H9 (cell line): ENCODE measurements around the gene NFIL3. TPM values are rescaled to one million over a fixed set of nuclear protein-coding genes. Genes with fewer than 3 reads are reported as not detected.

Experiments
- DNase-seq: peaks from one replicate; pipeline ENCODE4 v3.0.0-alpha.2; 2017
- H2AFZ ChIP-seq: one replicate; pipeline ENCODE4 v1.6.1; 2013; ENCODE audit warnings: mild to moderate bottlenecking, low read length, control low read depth, moderate library complexity
- H2AK5ac ChIP-seq: 2 replicates; pipeline ENCODE4 v1.6.1; 2013; ENCODE audit warnings: low read length, control low read depth, mixed read lengths; ENCODE audit not compliant: insufficient read length
- H2BK120ac ChIP-seq: one replicate; pipeline ENCODE4 v1.6.1; 2013; ENCODE audit warnings: low read depth, mild to moderate bottlenecking, low read length, control low read depth, inconsistent platforms; ENCODE audit not compliant: poor library complexity, severe bottlenecking
- H2BK12ac ChIP-seq: 2 replicates; pipeline ENCODE4 v1.6.1; 2013; ENCODE audit warnings: low read length, control low read depth, mixed read lengths, low read depth; ENCODE audit not compliant: insufficient read length
- H2BK15ac ChIP-seq: 2 replicates; pipeline ENCODE4 v1.6.1; 2013; ENCODE audit warnings: low read depth, low read length, control low read depth
- H2BK20ac ChIP-seq: one replicate; pipeline ENCODE4 v1.6.1; 2013; ENCODE audit warnings: low read depth, mild to moderate bottlenecking, low read length, control low read depth, inconsistent platforms; ENCODE audit not compliant: poor library complexity, severe bottlenecking
- H2BK5ac ChIP-seq: 2 replicates; pipeline ENCODE4 v1.6.1; 2013; ENCODE audit warnings: low read length, control low read depth, mixed read lengths; ENCODE audit not compliant: insufficient read length
- H3K14ac ChIP-seq: 2 replicates; pipeline ENCODE4 v1.6.1; 2013; ENCODE audit warnings: low read length, control low read depth; ENCODE audit not compliant: insufficient read depth
- H3K18ac ChIP-seq: 2 replicates; pipeline ENCODE4 v1.6.1; 2013; ENCODE audit warnings: low read depth, mild to moderate bottlenecking, mixed read lengths, low read length, control low read depth; ENCODE audit not compliant: insufficient read length
- H3K23ac ChIP-seq: 2 replicates; pipeline ENCODE4 v1.6.1; 2013; ENCODE audit warnings: low read length, control low read depth, mixed read lengths, low read depth; ENCODE audit not compliant: insufficient read length
- H3K23me2 ChIP-seq: 2 replicates; pipeline ENCODE4 v1.6.1; 2013; ENCODE audit warnings: low read depth, mild to moderate bottlenecking, mixed read lengths, low read length, control low read depth; ENCODE audit not compliant: insufficient read length, poor library complexity, severe bottlenecking
- H3K27ac ChIP-seq: 2 replicates; pipeline ENCODE4 v1.5.1; 2013; ENCODE audit warnings: low read length, control low read depth, mixed read lengths, low read depth; ENCODE audit not compliant: insufficient read length
- H3K27me3 ChIP-seq: 2 replicates; pipeline ENCODE4 v1.6.1; 2013; ENCODE audit warnings: low read length, control low read depth, inconsistent platforms; ENCODE audit not compliant: insufficient read depth
- H3K4ac ChIP-seq: 2 replicates; pipeline ENCODE4 v1.6.1; 2013; ENCODE audit warnings: low read depth, mild to moderate bottlenecking, control low read depth, inconsistent platforms, low read length, moderate library complexity
- H3K4me1 ChIP-seq: 2 replicates; pipeline ENCODE4 v1.6.1; 2013; ENCODE audit warnings: low read length, control low read depth, inconsistent platforms; ENCODE audit not compliant: insufficient read depth
- H3K4me2 ChIP-seq: 2 replicates; pipeline ENCODE4 v1.6.1; 2013; ENCODE audit warnings: low read length, control low read depth, mixed read lengths; ENCODE audit not compliant: insufficient read length, insufficient read depth
- H3K56ac ChIP-seq: 2 replicates; pipeline ENCODE4 v1.6.1; 2013; ENCODE audit warnings: low read depth, mild to moderate bottlenecking, mixed read lengths, low read length, control low read depth; ENCODE audit not compliant: insufficient read length
- H3K79me1 ChIP-seq: 2 replicates; pipeline ENCODE4 v1.6.1; 2013; ENCODE audit warnings: low read depth, mild to moderate bottlenecking, moderate library complexity, low read length, control low read depth, inconsistent platforms; ENCODE audit not compliant: insufficient read depth, poor library complexity, severe bottlenecking
- H3K79me2 ChIP-seq: 2 replicates; pipeline ENCODE4 v1.6.1; 2013; ENCODE audit warnings: low read length, control low read depth, inconsistent platforms; ENCODE audit not compliant: insufficient read depth
- H3K9ac ChIP-seq: 2 replicates; pipeline ENCODE4 v1.6.1; 2013; ENCODE audit warnings: low read length, control low read depth, mixed read lengths; ENCODE audit not compliant: insufficient read length; ENCODE audit errors: extremely low read depth
- H3K9me3 ChIP-seq: one replicate; pipeline ENCODE4 v1.6.1; 2013; ENCODE audit warnings: low read depth, low read length, inconsistent platforms; ENCODE audit not compliant: control insufficient read depth
- H3T11ph ChIP-seq: one replicate; pipeline ENCODE4 v1.6.1; 2013; ENCODE audit warnings: mild to moderate bottlenecking, low read length, control low read depth, inconsistent platforms
- H4K20me1 ChIP-seq: one replicate; pipeline ENCODE4 v1.6.1; 2013; ENCODE audit not compliant: control insufficient read depth, insufficient read length, insufficient read depth
- H4K5ac ChIP-seq: 2 replicates; pipeline ENCODE4 v1.6.1; 2013; ENCODE audit warnings: low read depth, mild to moderate bottlenecking, mixed read lengths, low read length, control low read depth; ENCODE audit not compliant: insufficient read length
- H4K8ac ChIP-seq: replicated peaks from 2 replicates; pipeline ENCODE4 v1.6.1; 2013; ENCODE audit warnings: low read length, control low read depth, mixed read lengths, low read depth; ENCODE audit not compliant: insufficient read length
- H4K91ac ChIP-seq: 2 replicates; pipeline ENCODE4 v1.6.1; 2013; ENCODE audit warnings: low read depth, mild to moderate bottlenecking, moderate library complexity, mixed read lengths, low read length, control low read depth; ENCODE audit not compliant: insufficient read length
- H3K27ac Mint-ChIP-seq, 3 experiments: 2 replicates in 2 of 3; 3 replicates in 1 of 3; pipeline ENCODE4 v1.8.0; 2020 to 2021; ENCODE audit warnings: mixed read lengths in 3 of 3, mild to moderate bottlenecking in 1 of 3, moderate library complexity in 1 of 3
- H3K27me3 Mint-ChIP-seq: 2 replicates; pipeline ENCODE4 v1.8.0; 2021; ENCODE audit warnings: low read depth, mild to moderate bottlenecking, moderate library complexity, mixed read lengths
- H3K36me3 Mint-ChIP-seq, 3 experiments: 2 replicates in 2 of 3; 3 replicates in 1 of 3; pipeline ENCODE4 v1.8.0; 2020 to 2021; ENCODE audit warnings: low read depth in 3 of 3, mixed read lengths in 3 of 3; ENCODE audit not compliant: insufficient read depth in 1 of 3
- H3K4me1 Mint-ChIP-seq, 2 experiments: 2 replicates each; pipeline ENCODE4 v1.8.0; 2020; ENCODE audit warnings: mixed read lengths in 2 of 2
- H3K4me3 Mint-ChIP-seq, 2 experiments: 2 replicates in 1 of 2; 3 replicates in 1 of 2; pipeline ENCODE4 v1.8.0; 2020 to 2021; ENCODE audit warnings: mild to moderate bottlenecking in 2 of 2, mixed read lengths in 2 of 2, moderate library complexity in 1 of 2
- H3K9me3 Mint-ChIP-seq, 2 experiments: 2 replicates in 1 of 2; 3 replicates in 1 of 2; pipeline ENCODE4 v1.8.0; 2020; ENCODE audit warnings: mild to moderate bottlenecking in 2 of 2, mixed read lengths in 2 of 2, moderate library complexity in 1 of 2
- CTCF ChIP-seq: fragments of 200-600 bp; sonication (generic); conservative IDR thresholded peaks from 3 replicates; pipeline ENCODE4 v1.8.0; 2021; ENCODE audit warnings: antibody characterized with exemption, mild to moderate bottlenecking
- WGBS: extraction: QIAGEN DNeasy Blood & Tissue Kit; methylation state at CpG from one replicate; pipeline ENCODE4 v1.1.7; 2013; ENCODE audit warnings: missing lambda C conversion rate, low lambda C conversion rate, mixed read lengths; ENCODE audit not compliant: insufficient read length; ENCODE audit errors: extremely low coverage; 5-methylcytosine and 5-hydroxymethylcytosine counted together
- total RNA-seq: library from RNA; stranded (reverse); gene quantifications from 2 replicates; pipeline ENCODE4 v1.2.1, GENCODE V29; 2021

The NFIL3 gene
- total RNA-seq, 1 experiment from 2014 or later, result 8.4 TPM

GRCh38 chr9:91415290-91415689 is 8.3 kb downstream of the NFIL3 start:
- Histone ChIP-seq H2BK20ac (no peak overlapping the region), H3K79me2 (peaks cover 5% of the 10 kb centered on the region; the same call in 1 of the 2 replicates), H4K5ac (no peak overlapping the region), H3K9ac (no peak overlapping the region), H3K18ac (no peak overlapping the region), H2BK5ac (no peak overlapping the region), H3K4ac (no peak overlapping the region), H4K20me1 (no peaks in the 10 kb centered on the region), H3K56ac (no peak overlapping the region), H4K91ac (no peak overlapping the region), H3T11ph (no peak overlapping the region), H2BK12ac (no peak overlapping the region), H3K4me1 (no peaks in the 10 kb centered on the region), H2BK120ac (no peak overlapping the region), H2BK15ac (no peak overlapping the region), H3K27ac (no peak overlapping the region), H2AFZ (no peak overlapping the region), H3K27me3 (peaks cover under 1% of the 10 kb centered on the region; the same call in 1 of the 2 replicates), H3K9me3 (no peaks in the 10 kb centered on the region), H3K79me1 (no peaks in the 10 kb centered on the region), H3K14ac (no peak overlapping the region), H3K4me2 (no peak overlapping the region), H4K8ac (no peak overlapping the region), H3K23ac (no peak overlapping the region), H3K23me2 (no peaks in the 10 kb centered on the region), H2AK5ac (no peak overlapping the region)
- TF ChIP-seq CTCF, result no peak
- Mint-ChIP-seq H3K9me3 (no peaks in the 10 kb centered on the region), H3K27me3 (peaks cover 12% of the 10 kb centered on the region), H3K4me1 (peaks cover 2 to 3% of the 10 kb centered on the region in 2 experiments), H3K4me3 (no peak overlapping the region), H3K27ac (no peak overlapping the region), H3K36me3 (peaks cover 3 to 6% (median 4%) of the 10 kb centered on the region in 3 experiments; a peak in 5 of 7 replicates)
- no peak for DNase-seq
- WGBS, result no CpG with 5 or more reads among the region's 3 CpGs
